ENCODE data around the gene PBXIP1. TPM values are rescaled to one million over a fixed set of nuclear protein-coding genes. Genes with fewer than 3 reads are reported as not detected.

PBXIP1 gene
- total RNA-seq, 1 donor from 2014 or later: 69.1 TPM

- H3K36me3 Mint-ChIP-seq (ENCODE audit: insufficient read depth): peaks cover 1% of the 10 kb centered on the region
- no peak for DNase-seq (ENCODE audit: low spot score, unreplicated experiment)
- no peak overlapping the region for H3K27ac Mint-ChIP-seq
- H3K27me3 Mint-ChIP-seq: peaks cover 6% of the 10 kb centered on the region
- TF ChIP-seq CTCF (IDR thresholded peaks at IDR 0.05; ENCODE audit: unreplicated experiment): no peak
- peaks cover 8% of the 10 kb centered on the region for H3K9me3 Mint-ChIP-seq (ENCODE audit: low read depth)
- no peak overlapping the region for H3K4me3 Mint-ChIP-seq (ENCODE audit: low read depth)
- H3K4me1 Mint-ChIP-seq (ENCODE audit: low read depth): no peaks in the 10 kb centered on the region
Observed at GRCh38 chr1:154896771-154897286, 59.1 kb downstream of the PBXIP1 start.

- H3K36me3 Mint-ChIP-seq (ENCODE audit: insufficient read depth): peaks cover 1% of the 10 kb centered on the region
- no peak overlapping the region for H3K4me3 Mint-ChIP-seq (ENCODE audit: low read depth)
- no peak for DNase-seq (ENCODE audit: low spot score, unreplicated experiment)
- no peaks in the 10 kb centered on the region for H3K4me1 Mint-ChIP-seq (ENCODE audit: low read depth)
- peaks cover 8% of the 10 kb centered on the region for H3K9me3 Mint-ChIP-seq (ENCODE audit: low read depth)
- no peak for TF ChIP-seq CTCF (IDR thresholded peaks at IDR 0.05; ENCODE audit: unreplicated experiment)
- H3K27me3 Mint-ChIP-seq: peaks cover 6% of the 10 kb centered on the region
- peak overlapping the region; percentile 22 for H3K27ac Mint-ChIP-seq
Observed at GRCh38 chr1:154895798-154896197, 60.1 kb downstream of the PBXIP1 start.

Small RNA genes lying within 50 kb of the gene (microRNA-seq; reads per million reads assigned to microRNA genes)
- gene MIR4258 (ENCODE audit: borderline number of aligned reads, unreplicated experiment): not detected

Other genes starting within 250 kb of the PBXIP1 start
- gene KCNN3, start 85.8 kb downstream of the PBXIP1 start, total RNA-seq: 0.36 and 0.86 TPM in 2 replicates
- 26.3 and 26.9 TPM in 2 replicates for gene PMVK, start 19.4 kb downstream of the PBXIP1 start, total RNA-seq
- gene PYGO2, start 5.7 kb upstream of the PBXIP1 start, total RNA-seq: 49.1 and 52.7 TPM in 2 replicates
- gene SHC1, start 14.6 kb upstream of the PBXIP1 start, total RNA-seq: 43.3 and 54.7 TPM in 2 replicates
- gene CKS1B, start 18.6 kb upstream of the PBXIP1 start, total RNA-seq: 78.7 and 85.8 TPM in 2 replicates
- 53.7 and 55.9 TPM in 2 replicates for gene FLAD1, start 27.2 kb upstream of the PBXIP1 start, total RNA-seq
- gene LENEP, start 37.5 kb upstream of the PBXIP1 start, total RNA-seq: 0.84 TPM in 2 replicates
- 28.9 and 29.9 TPM in 2 replicates for gene ZBTB7B, start 46.7 kb upstream of the PBXIP1 start, total RNA-seq
- gene DCST2, start 77.7 kb upstream of the PBXIP1 start, total RNA-seq: 2.2 TPM in 2 replicates
- gene DCST1, start 77.7 kb upstream of the PBXIP1 start, total RNA-seq: not detected in 2 replicates
- 20.9 and 22.1 TPM in 2 replicates for gene ADAM15, start 95.2 kb upstream of the PBXIP1 start, total RNA-seq
- gene EFNA4, start 107.6 kb upstream of the PBXIP1 start, total RNA-seq: 45.5 and 46.8 TPM in 2 replicates
- gene EFNA3, start 122.7 kb upstream of the PBXIP1 start, total RNA-seq: 9.0 and 10.5 TPM in 2 replicates
- 22.1 and 22.2 TPM in 2 replicates for gene EFNA1, start 171.8 kb upstream of the PBXIP1 start, total RNA-seq
- gene SLC50A1, start 179.8 kb upstream of the PBXIP1 start, total RNA-seq: 33.3 and 35.5 TPM in 2 replicates
- gene DPM3, start 184.4 kb upstream of the PBXIP1 start, total RNA-seq: 45.6 and 49.3 TPM in 2 replicates
- 146 and 149 TPM in 2 replicates for gene KRTCAP2, start 217.2 kb upstream of the PBXIP1 start, total RNA-seq
- 21.1 and 25.7 TPM in 2 replicates for gene TRIM46, start 217.8 kb upstream of the PBXIP1 start, total RNA-seq